CD4-positive, alpha-beta T cell treated with Interleukin-4 for 1 hour (primary cell): ENCODE data around the gene USP33.
"Not testable (repeated sequence)": the region's sequence is repeated elsewhere in the genome, so short reads cannot be mapped to it uniquely, and the experiment has no call there.

ENCODE experiments used
- DNase-seq, 2 donors: peaks; one replicate each; pipeline ENCODE4 v3.0.0-alpha.2; 2020 to 2022

Gene USP33

DNA sequence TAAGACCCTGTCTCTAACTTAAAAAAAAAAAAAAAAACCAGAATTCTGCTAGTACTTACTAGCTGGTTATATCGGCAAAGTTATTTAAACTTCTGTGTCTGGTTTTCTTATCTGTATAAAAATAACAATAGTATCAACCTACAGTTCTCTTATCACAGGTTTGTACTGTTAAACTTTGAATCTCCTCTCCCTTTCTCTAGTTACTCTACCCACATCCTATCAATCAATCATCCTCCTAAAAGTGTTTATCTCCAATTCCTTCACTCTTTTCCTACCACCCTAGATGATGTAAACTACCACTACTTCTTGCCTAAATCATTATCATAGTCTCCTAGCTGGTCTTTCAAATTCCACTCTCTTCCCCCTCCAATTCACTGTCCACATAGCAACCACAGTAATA lies 27.6 kb downstream of the USP33 start:
- DNase-seq = no peak

DNA sequence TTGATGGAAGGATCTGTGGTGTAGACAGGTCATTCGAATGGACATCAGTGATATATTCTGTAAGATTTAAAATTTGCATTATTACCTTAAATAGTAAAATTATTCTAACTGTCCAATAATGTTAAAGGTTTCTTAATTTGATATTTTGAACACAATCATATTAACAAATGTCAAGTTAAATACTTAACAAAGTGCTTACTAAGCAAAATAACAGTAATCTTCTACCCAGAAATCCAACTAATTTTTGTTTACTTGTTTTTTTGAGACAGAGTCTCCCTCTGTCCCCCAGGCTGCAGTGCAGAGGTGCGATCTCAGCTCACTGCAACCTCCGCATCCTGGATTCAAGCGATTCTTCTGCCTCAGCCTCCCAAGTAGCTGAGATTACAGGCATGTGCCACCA lies 33.9 kb downstream of the USP33 start:
- no peak for DNase-seq

DNA sequence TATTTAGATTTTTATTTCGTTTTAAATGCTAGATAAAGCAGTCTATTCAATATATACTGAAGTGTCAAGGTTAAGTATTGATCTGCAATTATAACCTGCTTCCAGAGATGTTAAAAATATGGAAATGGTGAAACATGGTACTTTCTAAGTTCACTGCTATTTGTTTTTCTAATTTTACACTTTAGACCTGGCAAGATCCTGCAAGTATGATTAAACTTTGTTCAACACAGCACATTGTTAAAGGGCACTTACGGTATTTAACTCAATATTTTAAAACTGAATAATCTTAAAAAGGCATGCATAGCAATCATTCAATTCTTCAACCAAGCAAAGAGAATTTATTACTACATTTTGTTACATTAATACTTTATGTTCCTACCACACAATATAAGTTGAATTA lies 41.5 kb downstream of the USP33 start:
- DNase-seq = no peak

DNA sequence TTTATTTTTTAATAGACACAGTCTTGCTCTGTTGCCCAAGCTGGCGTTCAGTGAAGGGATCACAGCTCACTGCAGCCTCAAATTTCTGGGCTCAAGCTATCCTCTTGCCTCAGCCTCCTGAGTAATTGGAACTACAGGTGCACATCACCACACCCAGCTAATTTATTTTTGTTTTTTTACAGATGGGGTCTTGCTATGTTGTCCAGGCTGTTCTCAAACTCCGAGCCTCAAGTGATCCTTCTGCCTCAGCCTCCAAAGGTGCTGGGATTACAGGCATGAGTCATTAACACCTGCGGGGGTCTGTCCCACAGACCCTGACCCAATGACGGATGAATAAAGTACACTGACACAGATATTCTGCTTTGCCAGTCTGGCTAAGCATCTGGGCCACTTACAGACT lies 43.6 kb downstream of the USP33 start:
- DNase-seq = no peak

DNA sequence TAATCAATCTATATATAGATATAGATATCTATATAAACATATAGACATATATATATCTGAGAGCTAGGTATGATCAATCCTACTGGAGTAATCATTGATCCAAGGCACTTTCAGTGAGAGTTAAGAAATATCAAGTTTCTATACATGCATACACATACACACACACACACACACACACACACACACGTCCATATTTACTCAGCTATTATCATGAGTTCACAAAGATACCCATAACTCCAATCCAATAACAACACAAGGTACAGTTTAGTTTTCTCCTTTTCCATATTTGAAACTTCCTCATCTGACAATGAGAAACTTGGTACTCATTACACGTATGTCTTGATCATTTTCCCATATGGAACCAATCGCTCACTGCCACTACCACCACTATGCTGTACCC lies 49.9 kb downstream of the USP33 start:
- no peak for DNase-seq

DNA sequence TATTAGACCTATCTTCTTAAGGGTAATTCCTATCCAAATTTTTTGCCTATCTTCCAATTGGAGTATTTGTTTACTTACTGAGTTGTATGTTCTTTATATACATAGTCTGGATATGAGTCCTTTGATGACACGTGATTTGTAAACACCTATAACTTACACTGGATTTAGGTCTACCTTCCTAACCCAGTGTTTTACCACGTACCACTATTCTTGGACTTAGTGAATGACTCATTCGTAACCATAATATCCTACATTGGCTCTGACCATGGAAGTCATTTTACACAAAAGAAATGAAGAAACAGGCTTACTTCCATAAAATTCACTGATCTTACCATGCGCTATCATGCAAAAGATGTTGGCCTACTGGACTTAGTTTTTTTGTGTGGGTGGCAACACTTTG lies 53.3 kb downstream of the USP33 start:
- DNase-seq = no peak

DNA sequence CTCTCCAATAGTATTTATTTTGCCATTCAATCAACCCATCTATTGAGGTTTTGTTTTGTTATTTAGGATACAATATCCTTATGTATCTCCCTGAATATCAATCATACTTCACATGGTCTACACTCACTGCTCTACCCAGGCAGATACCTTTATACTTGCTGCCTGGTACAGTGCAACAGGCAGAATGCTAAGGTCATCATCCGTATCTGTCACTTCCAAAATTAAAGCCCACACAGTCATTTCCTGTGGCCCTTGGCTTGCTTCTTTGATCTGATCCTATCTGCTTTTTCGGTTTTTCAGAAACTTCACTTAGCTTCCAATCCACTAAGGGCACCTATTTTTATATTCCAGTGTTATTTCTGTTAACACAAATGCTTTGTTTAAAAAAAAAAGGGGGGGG lies 54.9 kb downstream of the USP33 start:
- no peak for DNase-seq

DNA sequence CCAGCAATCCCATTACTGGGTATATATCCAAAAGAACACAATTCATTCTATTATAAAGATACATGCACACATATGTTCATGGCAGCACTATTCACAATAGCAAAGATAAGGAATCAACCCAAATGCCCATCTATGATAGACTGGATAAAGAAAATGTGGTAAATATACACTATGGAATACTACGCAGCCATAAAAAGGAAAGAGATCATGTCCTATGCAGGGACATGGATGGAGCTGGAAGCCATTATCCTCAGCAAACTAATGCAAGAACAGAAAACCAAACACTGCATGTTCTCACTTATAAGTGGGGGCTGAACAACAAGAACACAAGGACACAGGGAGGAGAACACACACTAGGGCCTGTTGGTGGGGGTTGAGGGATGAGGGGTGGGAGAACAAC lies 60.0 kb downstream of the USP33 start:
- not testable (repeated sequence) for DNase-seq

DNA sequence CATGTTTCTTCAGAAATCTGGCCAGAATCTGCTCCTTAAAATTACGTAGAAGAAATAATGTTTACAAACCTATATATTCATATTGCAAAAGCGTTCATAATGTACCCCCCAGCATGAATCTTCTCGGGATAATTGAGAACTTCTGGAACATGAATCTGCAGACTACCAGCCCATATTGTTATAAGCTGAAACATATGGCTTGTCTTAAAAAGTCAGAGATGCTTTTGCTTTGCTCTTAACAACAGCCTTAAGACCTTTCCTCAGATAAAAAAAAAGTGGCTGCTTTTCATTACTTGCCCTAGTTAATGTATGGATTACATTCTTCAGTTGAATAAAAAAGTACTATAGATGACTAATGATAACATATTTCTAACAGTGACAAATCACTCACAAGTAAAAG lies 62.2 kb downstream of the USP33 start:
- no peak for DNase-seq

DNA sequence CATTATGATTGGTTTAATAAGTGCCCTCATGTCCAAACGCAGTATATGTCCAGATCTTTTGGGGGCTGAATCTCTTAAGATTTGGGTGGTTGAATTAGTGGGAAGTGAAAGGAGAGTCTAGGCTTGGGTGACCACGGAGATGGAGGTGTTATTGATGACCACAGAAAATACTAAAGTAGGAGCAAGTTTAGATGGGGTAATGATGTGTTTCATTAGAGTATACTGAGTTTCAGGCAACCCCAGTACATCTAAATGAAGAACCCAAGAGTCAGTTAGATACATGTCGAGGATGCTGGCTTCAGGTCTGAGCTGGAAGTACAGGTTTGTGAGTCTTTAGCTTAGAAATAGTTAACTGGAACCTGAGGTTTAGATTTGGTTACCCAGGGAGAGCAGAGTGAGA lies 70.7 kb downstream of the USP33 start:
- DNase-seq = no peak

DNA sequence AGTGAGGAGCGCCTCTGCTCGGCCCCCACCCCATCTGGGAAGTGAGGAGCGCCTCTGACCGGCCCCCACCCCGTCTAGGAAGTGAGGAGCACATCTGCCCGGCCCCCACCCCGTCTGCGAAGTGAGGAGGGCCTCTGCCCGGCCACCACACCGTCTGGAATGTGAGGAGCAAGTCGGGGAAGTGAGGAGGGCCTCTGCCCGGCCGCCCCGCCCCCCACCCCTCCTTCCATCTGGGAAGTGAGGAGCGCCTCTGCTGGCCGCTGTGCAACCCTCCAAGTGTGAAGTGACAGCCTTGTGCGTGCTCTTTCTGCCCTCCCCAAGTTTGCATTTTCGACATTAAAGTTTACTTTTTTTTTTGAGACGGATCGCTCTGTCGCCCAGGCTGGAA lies 72.1 kb downstream of the USP33 start:
- DNase-seq = peak; percentile 6 to 16

DNA sequence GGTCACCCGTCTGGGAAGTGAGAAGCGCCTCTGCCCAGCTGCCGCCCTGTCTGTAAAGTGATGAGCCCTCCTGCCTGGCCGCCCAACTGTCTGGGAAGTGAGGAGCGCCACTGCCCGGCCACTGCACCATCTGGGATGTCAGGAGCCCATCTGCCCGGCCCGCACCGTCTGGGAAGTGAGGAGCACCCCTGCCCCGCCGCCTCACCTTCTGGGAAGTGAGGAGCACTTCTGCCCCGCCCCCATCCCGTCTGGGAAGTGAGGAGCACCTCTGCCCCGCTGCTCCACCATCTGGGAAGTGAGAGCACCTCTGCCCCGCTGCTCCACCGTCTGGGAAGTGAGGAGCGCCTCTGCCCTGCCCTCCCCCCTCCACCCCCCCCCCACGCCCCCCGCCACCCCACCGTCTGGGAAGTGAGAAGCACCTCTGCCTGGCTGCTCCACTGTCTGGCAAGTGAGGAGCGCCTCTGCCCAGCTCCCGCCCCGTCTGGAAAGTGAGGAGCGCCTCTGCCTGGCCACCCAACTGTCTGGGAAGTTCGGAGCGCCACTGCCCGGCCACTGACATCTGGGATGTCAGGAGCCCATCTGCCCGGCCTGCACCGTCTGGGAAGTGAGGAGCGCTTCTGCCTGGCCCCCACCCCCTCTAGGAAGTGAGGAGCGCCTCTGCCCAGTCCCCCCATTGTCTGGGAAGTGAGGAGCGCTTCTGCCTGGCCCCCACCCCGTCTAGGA lies 72.7 kb downstream of the USP33 start:
- no peak for DNase-seq

DNA sequence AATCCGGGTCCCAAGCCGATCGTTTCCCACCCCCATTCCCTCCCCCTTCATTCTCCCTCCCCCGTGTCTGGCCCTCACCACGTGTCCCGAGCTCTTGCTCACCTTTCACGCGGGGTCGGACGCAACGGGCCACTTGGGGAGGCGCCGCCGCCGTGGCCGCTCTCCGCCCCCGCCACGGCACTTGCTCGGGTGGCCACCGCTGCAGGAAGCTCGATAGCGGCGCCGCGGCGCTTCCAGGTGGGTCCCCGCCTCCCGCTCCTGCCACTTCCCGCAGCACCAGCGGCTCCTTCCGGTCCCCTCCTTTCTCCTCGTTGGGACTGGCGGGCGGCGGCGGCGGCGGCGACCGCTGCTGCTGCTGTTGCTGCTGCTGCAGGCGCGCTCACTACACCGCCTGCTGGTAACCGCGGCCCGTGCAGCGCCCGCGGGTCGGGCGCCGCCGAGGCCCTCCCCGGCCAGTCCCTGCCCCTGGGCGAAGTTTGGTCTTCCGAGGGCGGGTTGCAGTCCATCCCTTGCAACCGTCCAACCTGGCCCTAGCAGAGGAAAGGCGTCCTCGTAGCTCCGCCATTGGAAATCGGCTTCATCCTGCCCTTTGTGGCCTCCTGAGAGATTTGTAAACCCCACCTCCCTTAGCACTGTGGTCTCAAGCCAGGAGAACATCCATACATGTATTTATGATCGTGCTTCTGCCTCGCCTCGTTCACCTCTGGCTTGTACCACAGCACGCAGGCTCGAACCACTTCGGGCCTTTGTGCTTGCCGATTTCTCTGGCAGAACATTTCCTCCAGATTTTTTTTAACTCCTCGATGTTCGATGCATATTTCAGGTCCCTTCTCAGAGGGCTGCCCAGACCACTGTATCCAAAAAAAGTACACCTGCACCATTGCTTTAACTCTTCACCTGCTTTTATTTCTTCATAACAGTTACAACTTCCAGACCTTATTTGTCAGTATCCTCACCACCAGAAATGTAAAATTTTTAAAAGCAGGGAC lies 76.2 kb downstream of the USP33 start:
- DNase-seq = peak; percentile 93

DNA sequence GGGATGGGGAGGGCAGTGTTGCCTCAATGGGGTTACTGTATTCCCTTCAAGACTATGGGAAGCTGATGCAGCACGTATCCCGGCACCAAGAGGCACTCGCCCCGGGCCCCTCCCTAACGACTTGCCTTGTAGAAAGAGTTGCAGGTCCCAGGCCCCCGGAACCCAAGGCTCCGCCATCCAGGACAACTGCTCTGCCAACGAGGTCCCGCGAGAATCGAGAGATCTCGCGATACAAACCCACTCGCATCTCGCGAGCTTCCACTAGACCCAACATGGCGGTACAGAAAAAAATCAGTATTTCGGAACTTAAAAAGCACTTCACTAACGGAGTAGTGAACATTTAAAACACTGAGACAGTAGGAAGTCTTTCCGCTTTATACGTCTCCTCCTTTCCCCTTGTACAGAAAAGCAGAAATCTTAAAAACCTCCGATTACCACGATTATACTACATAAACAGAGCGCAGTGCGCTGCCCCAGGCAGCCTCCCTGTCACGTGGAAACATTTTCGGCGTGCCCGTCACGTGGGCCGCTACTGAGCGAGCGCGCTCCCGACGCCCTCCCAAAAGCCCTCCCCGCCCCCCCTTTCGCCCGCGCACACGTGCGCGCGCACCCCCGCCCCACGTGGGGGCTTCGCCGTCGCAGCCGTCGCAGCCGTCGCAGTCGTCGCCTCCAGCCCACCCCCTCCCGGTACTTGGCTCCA lies 77.0 kb downstream of the USP33 start, which contains the start of gene ZZZ3:
Gene ZZZ3 (minus strand): TSS at position 199 of the 700 bp plus-strand sequence. CDS start 49,304 bp downstream, outside the sequence.
- peak; percentile 95 to 96 for DNase-seq

DNA sequence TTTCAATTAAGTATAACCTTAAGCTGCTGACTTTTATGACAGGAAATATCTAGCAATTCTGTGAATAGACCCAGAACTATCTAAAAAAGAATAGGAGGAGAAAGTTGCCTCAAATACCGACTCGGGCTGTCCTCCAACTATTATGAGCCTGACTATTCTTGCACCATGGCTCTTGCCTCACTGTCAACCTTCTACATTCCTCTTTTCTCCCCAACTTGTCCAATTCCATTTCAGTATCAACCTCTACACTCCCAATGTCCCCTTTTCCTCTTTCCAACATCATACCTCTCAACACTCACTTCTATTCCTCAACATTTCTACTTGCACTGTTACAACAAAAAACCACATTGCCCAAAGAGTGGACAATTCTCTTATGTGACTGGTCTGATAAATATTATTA lies 79.5 kb downstream of the USP33 start:
- DNase-seq = no peak

DNA sequence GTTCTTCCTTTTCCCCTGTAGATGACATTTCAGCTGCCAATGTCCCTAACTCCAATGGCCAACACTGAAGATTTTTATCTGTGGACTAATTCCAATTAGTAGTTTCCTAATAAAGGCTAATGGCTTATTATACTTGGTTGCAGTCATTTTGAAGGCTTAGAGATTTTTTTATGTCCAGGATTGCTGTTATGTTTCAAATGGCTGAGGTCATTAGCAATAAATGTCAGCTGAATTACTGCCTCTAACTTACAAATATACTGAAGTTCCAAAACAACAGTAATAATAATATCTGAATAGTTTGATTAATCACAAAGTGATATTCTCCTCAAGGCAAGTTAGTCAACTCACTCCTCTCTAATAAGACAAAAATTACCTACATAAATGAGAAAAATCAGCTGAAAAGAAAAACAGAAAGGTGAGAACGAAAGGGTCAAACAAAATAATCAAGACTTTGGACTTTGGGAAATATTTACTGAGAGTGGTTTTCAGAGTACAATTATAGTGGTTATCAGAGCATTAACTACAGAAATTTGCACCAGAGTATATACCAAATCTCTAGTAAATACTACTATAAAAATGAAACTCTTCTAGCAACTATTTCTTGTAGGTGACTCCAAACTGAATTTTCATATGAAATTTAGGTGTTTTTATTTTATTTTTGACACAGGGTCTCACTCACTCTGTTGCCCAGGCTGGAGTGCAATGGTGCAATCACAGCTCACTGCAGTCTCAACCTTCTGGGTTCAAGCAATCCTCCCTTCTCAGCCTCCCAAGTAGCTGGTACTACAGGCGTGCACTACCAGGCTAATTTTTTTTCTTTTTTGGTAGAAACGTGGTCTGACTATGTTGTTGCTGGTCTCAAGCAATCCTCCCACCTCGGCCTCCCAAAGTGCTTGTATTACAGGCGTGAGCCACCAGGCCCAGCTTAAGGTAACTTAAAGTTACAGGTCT lies 80.7 kb downstream of the USP33 start:
- no peak for DNase-seq

DNA sequence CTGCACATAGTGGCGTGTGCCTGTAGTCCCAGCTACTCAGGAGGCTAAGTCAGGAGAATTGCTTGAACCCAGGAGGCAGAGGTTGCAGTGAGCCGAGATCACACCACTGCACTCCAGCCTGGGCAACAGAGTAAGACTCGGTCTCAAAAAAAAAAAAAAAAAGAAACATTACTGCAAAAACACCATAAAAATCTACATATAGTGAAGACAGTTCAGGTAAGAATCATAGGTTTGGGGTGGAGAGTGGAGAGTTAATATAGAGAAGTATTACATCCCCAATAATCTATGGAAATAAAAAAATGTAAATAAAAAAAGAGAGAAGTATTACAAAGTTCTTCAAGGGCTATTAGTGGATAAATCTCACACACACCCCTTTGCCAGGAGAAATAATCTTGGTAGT lies 84.8 kb downstream of the USP33 start:
- not testable (repeated sequence) for DNase-seq

DNA sequence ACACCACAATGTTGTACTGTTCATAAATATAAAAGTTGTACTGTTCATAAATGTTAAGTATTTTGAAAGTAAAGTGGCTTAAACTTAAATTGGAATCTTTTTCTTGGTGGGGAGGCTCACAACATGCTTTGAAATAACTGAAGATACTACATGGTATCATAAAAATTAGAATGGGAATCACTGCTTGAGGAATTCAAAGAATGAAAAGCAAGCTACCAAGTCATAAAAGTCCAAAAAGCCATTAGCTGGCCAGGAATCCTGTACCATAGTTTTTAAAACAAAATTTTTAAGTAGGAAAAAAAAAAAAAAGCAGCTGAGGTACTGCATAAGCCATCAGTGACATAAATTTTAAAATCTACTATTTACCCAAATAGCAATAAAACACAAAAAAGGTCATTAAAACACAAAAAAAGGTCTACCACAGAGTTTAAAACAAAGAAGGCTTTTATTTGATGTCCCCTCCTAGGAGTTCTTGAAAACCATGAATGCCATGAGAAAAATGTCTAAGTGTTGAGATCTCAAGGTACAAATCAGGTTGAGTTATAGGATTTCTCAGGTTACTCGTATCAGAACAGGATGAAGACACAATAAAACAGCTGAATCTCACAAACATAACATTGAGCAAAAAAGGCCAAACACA lies 85.8 kb downstream of the USP33 start:
- no peak for DNase-seq

DNA sequence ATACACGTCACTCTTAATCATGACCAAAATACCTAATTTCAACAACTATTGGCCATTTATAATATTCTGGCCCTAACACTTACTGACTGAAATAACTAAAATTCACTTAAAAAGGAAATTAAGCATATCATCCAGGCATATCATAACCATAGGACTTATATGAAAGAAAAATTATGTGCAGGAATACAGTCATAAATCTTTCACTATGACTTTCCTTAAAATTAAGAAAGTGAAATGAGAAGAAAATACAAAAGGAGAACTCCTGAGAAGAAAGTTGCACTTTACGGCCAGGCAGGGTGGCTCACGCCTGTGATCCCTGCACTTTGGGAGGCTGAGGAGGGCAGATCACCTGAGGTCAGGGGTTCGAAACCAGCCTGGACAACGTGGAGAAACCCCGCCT lies 86.6 kb downstream of the USP33 start:
- no peak for DNase-seq

DNA sequence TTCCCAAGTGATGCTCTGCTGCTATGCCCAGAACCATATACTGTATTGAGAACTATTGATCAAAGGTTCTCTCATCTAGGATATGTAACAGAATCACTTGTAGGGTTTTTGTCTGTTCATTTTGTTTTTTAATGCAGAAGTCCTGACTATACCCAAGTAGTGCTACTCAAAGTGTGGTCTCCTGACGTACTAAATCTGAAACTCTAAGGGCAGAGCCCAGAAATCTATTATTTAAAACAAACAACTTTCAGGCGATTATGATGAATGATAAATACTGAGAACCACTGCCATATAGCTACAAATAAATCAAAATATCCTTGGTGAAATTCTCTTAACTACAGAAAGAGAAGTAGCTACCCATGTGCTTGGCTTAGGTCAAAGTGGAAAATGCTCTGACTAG lies 87.3 kb downstream of the USP33 start:
- no peak for DNase-seq

DNA sequence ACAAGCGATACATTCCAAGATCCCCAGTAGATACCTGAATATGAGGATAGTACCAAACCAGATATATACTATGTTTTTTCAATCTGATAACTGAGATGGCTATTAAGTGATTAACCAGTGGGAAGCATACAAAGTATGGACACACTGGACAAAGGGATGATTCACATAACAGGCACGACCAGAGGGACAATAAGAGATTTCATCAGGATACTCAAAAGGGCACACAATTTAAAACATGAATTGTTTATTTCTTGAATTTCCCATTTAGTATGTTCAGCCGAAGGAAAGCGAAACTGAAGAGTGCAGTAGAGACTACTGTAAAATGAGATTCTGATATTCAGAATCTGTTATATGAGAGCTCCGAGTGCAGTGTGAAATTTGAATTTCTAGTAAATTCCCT lies 87.8 kb downstream of the USP33 start:
- DNase-seq = no peak

DNA sequence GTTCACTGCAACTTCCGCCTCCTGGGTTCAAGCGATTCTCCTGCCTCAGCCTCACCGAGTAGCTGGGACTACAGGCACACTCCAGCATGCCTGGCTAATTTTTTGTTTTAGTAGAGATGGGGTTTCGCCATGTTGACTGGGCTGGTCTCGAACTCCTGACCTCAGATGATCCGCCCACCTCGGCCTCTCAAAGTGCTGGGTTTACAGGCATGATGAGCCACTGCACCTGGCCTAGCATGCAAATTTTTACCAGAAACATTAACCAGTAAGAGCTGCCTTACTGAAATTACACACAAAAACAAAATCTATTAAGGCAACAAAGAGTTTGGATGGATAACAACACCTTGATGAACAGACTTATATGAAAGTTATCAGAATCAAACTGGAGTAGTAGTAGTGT lies 89.3 kb downstream of the USP33 start:
- no peak for DNase-seq
